GM23338 (cell line): ENCODE measurements around the gene TRPV5. TPM values are rescaled to one million over a fixed set of nuclear protein-coding genes. Genes with fewer than 3 reads are reported as not detected.
A peak's percentile ranks its signal among the peaks of the same experiment; 100 is the strongest.

Experiments used
- ATAC-seq: fragments of 200-7000 bp; cut with Tn5 transposase; 3 replicates; pipeline ENCODE4 v1.9.1; 2020
- DNase-seq: peaks from one replicate; pipeline ENCODE4 v3.0.0-alpha.2; 2015; ENCODE audit warnings: low spot score
- H2AFZ ChIP-seq: fragments of 200-600 bp; sonication (generic); 2 replicates; pipeline ENCODE4 v1.8.0; 2016; ENCODE audit warnings: antibody characterized with exemption, mild to moderate bottlenecking, moderate library complexity
- H3F3A ChIP-seq: fragments of 200-600 bp; sonication (generic); replicated peaks from 2 replicates; pipeline ENCODE4 v1.8.0; 2017; ENCODE audit warnings: antibody characterized with exemption, mixed run types, low read depth
- H3K27ac ChIP-seq: fragments of 200-600 bp; sonication (generic); 2 replicates; pipeline ENCODE4 v1.6.1; 2016; ENCODE audit warnings: low read depth
- H3K27me3 ChIP-seq: fragments of 200-600 bp; sonication (generic); 2 replicates; pipeline ENCODE4 v1.8.0; 2016; ENCODE audit warnings: mild to moderate bottlenecking, mixed run types, moderate library complexity; ENCODE audit not compliant: insufficient read depth
- H3K36me3 ChIP-seq: fragments of 200-600 bp; sonication (generic); 2 replicates; pipeline ENCODE4 v1.8.0; 2016; ENCODE audit warnings: mild to moderate bottlenecking; ENCODE audit not compliant: insufficient read depth
- H3K4me1 ChIP-seq: fragments of 200-600 bp; sonication (generic); 2 replicates; pipeline ENCODE4 v1.8.0; 2016; ENCODE audit warnings: mild to moderate bottlenecking, moderate library complexity; ENCODE audit not compliant: insufficient read depth
- H3K4me2 ChIP-seq: fragments of 200-600 bp; sonication (generic); 2 replicates; pipeline ENCODE4 v1.7.1; 2017; ENCODE audit warnings: mixed run types
- H3K4me3 ChIP-seq: fragments of 200-600 bp; sonication (generic); 2 replicates; pipeline ENCODE4 v1.6.1; 2016; ENCODE audit warnings: mixed run types
- H3K79me2 ChIP-seq: fragments of 200-600 bp; sonication (generic); replicated peaks from 2 replicates; pipeline ENCODE4 v1.8.0; 2017; ENCODE audit warnings: mild to moderate bottlenecking; ENCODE audit not compliant: insufficient read depth
- H3K9me2 ChIP-seq: fragments of 200-600 bp; sonication (generic); 2 replicates; pipeline ENCODE4 v1.8.0; 2017; ENCODE audit not compliant: insufficient read depth
- H4K20me1 ChIP-seq: fragments of 200-600 bp; sonication (generic); replicated peaks from 2 replicates; pipeline ENCODE4 v1.8.0; 2017; ENCODE audit warnings: mild to moderate bottlenecking; ENCODE audit not compliant: insufficient read depth
- H3K27ac Mint-ChIP-seq: 2 replicates; pipeline ENCODE4 v1.8.0; 2020; ENCODE audit warnings: inconsistent platforms, mild to moderate bottlenecking, moderate library complexity, mixed read lengths
- H3K27me3 Mint-ChIP-seq: 3 replicates; pipeline ENCODE4 v1.8.0; 2022; ENCODE audit warnings: low read depth, mild to moderate bottlenecking, moderate library complexity, mixed read lengths, inconsistent platforms; ENCODE audit not compliant: insufficient read depth, poor library complexity
- H3K36me3 Mint-ChIP-seq: 3 replicates; pipeline ENCODE4 v1.8.0; 2021; ENCODE audit warnings: low read depth, mild to moderate bottlenecking, inconsistent platforms, moderate library complexity, mixed read lengths
- H3K4me1 Mint-ChIP-seq: 3 replicates; pipeline ENCODE4 v1.8.0; 2020; ENCODE audit warnings: mild to moderate bottlenecking, inconsistent platforms, mixed read lengths
- H3K4me3 Mint-ChIP-seq: 3 replicates; pipeline ENCODE4 v1.8.0; 2021; ENCODE audit warnings: moderate library complexity, mild to moderate bottlenecking, inconsistent platforms, mixed read lengths
- H3K9me3 Mint-ChIP-seq: 3 replicates; pipeline ENCODE4 v1.8.0; 2020; ENCODE audit warnings: moderate library complexity, mild to moderate bottlenecking, inconsistent platforms, mixed read lengths
- CREB1 ChIP-seq: fragments of 250-450 bp; sonication (Bioruptor Pico); IDR thresholded peaks from 2 replicates; pipeline ENCODE4 v1.5.0; 2020; ENCODE audit warnings: low read depth, mild to moderate bottlenecking, moderate library complexity
- ETS1 ChIP-seq: IDR thresholded peaks from 2 replicates; pipeline ENCODE4 v1.6.1; 2016; ENCODE audit warnings: antibody characterized with exemption
- EZH2 ChIP-seq: fragments of 200-600 bp; sonication (generic); IDR thresholded peaks from one replicate; pipeline ENCODE4 v1.8.0; 2017; ENCODE audit warnings: antibody characterized with exemption, mild to moderate bottlenecking, low read depth; ENCODE audit not compliant: unreplicated experiment
- NANOG ChIP-seq: IDR thresholded peaks from 2 replicates; pipeline ENCODE4 v1.6.1; 2016; ENCODE audit warnings: antibody characterized with exemption, borderline replicate concordance
- ZNF331 ChIP-seq: fragments of 250-450 bp; sonication (Bioruptor Pico); IDR thresholded peaks from 2 replicates; pipeline ENCODE4 v1.5.0; 2020; ENCODE audit warnings: low read depth, mild to moderate bottlenecking, moderate library complexity
- polyA plus RNA-seq: library from polyadenylated mRNA; unstranded; fragments of >200 nt; fragmentation: Nextera tagmentation; extraction: Ambion mirVana; gene quantifications from 2 replicates; pipeline ENCODE4 v1.2.1, GENCODE V29; 2016
- total RNA-seq: library from RNA; depleted of rRNA; stranded (reverse); fragments of >200 nt; shearing (Covaris generic); gene quantifications from 2 replicates; pipeline ENCODE4 v1.2.3, GENCODE V29; 2014
- TF ChIP-seq, protein P1 (sequence below), 2 experiments: fragments of 200-600 bp in 1 of 2; sonication (generic) in 1 of 2; conservative IDR thresholded peaks; 2 replicates each; pipeline versions ENCODE4 v1.5.1 to v1.6.1; 2016 to 2017; ENCODE audit warnings: antibody characterized with exemption in 2 of 2, low read depth in 2 of 2, mild to moderate bottlenecking in 2 of 2, moderate library complexity in 1 of 2
- TF ChIP-seq, protein P2 (sequence below): fragments of 250-450 bp; sonication (Bioruptor Pico); IDR thresholded peaks from 2 replicates; pipeline ENCODE4 v1.5.0; 2020; ENCODE audit warnings: mild to moderate bottlenecking, moderate library complexity
- TF ChIP-seq, protein P3 (sequence below): IDR thresholded peaks from one replicate; pipeline ENCODE4 v1.6.1; 2018; ENCODE audit warnings: antibody characterized with exemption; ENCODE audit not compliant: unreplicated experiment

TRPV5 gene
- total and polyA plus RNA-seq, 2 experiments from 2014 or later = not detected

DNA sequence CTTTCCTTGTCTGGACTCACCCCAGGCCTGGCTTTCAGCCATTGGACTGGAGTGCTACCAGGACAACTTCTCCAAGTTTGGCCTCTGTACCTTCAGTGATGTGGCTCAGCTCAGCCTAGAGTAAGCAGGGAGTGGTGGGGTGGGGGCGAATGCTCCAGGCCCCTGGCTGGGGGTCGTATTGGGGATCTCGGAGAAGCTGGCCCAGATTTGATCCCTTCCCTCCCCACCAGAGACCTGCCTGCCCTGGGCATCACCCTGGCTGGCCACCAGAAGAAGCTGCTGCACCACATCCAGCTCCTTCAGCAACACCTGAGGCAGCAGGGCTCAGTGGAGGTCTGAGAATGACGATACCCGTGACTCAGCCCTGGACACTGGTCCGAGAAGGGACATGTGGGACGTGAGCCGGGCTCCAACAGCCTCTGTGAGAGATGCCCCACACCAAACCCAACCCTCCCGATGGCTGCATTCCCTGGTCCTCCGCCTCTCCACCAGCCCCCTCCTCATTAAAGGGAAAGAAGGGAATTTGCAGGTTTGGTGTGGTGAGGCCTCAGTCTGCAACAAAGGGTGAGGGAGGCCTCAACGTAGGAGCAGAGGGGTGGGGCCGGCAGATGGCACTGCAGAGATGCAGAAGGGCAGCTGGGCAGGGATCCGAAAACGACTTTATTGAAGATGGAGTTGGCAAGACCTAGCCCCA is 62.8 kb downstream of the TRPV5 start:
- Mint-ChIP-seq H3K4me3 (no peak overlapping the region), H3K27me3 (peaks cover 14% of the 10 kb centered on the region), H3K4me1 (peaks cover 7% of the 10 kb centered on the region; the same call in 2 of the 3 replicates), H3K36me3 (peaks cover 20% of the 10 kb centered on the region; the same call in 2 of the 3 replicates), H3K27ac (no peak overlapping the region), H3K9me3 (peaks cover 5% of the 10 kb centered on the region; the same call in 1 of the 3 replicates)
- Histone ChIP-seq H4K20me1 (no peaks in the 10 kb centered on the region), H3F3A (no peaks in the 10 kb centered on the region), H3K79me2 (no peaks in the 10 kb centered on the region), H3K4me2 (no peak overlapping the region), H3K27ac (no peak overlapping the region), H3K27me3 (no peaks in the 10 kb centered on the region), H3K9me2 (no peaks in the 10 kb centered on the region), H3K4me3 (no peak overlapping the region), H2AFZ (no peak overlapping the region), H3K4me1 (peaks cover 4% of the 10 kb centered on the region; the same call in 1 of the 2 replicates), H3K36me3 (no peaks in the 10 kb centered on the region)
- TF ChIP-seq, protein P1, sequence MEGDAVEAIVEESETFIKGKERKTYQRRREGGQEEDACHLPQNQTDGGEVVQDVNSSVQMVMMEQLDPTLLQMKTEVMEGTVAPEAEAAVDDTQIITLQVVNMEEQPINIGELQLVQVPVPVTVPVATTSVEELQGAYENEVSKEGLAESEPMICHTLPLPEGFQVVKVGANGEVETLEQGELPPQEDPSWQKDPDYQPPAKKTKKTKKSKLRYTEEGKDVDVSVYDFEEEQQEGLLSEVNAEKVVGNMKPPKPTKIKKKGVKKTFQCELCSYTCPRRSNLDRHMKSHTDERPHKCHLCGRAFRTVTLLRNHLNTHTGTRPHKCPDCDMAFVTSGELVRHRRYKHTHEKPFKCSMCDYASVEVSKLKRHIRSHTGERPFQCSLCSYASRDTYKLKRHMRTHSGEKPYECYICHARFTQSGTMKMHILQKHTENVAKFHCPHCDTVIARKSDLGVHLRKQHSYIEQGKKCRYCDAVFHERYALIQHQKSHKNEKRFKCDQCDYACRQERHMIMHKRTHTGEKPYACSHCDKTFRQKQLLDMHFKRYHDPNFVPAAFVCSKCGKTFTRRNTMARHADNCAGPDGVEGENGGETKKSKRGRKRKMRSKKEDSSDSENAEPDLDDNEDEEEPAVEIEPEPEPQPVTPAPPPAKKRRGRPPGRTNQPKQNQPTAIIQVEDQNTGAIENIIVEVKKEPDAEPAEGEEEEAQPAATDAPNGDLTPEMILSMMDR (conservative IDR thresholded peaks at IDR 0.05; ENCODE audit: low read depth in 2 of 2) = 0 out of 4 replicates have a peak, but pooled peaks of 1 of the 2 experiments have one; percentile 1
- TF ChIP-seq, protein P2, sequence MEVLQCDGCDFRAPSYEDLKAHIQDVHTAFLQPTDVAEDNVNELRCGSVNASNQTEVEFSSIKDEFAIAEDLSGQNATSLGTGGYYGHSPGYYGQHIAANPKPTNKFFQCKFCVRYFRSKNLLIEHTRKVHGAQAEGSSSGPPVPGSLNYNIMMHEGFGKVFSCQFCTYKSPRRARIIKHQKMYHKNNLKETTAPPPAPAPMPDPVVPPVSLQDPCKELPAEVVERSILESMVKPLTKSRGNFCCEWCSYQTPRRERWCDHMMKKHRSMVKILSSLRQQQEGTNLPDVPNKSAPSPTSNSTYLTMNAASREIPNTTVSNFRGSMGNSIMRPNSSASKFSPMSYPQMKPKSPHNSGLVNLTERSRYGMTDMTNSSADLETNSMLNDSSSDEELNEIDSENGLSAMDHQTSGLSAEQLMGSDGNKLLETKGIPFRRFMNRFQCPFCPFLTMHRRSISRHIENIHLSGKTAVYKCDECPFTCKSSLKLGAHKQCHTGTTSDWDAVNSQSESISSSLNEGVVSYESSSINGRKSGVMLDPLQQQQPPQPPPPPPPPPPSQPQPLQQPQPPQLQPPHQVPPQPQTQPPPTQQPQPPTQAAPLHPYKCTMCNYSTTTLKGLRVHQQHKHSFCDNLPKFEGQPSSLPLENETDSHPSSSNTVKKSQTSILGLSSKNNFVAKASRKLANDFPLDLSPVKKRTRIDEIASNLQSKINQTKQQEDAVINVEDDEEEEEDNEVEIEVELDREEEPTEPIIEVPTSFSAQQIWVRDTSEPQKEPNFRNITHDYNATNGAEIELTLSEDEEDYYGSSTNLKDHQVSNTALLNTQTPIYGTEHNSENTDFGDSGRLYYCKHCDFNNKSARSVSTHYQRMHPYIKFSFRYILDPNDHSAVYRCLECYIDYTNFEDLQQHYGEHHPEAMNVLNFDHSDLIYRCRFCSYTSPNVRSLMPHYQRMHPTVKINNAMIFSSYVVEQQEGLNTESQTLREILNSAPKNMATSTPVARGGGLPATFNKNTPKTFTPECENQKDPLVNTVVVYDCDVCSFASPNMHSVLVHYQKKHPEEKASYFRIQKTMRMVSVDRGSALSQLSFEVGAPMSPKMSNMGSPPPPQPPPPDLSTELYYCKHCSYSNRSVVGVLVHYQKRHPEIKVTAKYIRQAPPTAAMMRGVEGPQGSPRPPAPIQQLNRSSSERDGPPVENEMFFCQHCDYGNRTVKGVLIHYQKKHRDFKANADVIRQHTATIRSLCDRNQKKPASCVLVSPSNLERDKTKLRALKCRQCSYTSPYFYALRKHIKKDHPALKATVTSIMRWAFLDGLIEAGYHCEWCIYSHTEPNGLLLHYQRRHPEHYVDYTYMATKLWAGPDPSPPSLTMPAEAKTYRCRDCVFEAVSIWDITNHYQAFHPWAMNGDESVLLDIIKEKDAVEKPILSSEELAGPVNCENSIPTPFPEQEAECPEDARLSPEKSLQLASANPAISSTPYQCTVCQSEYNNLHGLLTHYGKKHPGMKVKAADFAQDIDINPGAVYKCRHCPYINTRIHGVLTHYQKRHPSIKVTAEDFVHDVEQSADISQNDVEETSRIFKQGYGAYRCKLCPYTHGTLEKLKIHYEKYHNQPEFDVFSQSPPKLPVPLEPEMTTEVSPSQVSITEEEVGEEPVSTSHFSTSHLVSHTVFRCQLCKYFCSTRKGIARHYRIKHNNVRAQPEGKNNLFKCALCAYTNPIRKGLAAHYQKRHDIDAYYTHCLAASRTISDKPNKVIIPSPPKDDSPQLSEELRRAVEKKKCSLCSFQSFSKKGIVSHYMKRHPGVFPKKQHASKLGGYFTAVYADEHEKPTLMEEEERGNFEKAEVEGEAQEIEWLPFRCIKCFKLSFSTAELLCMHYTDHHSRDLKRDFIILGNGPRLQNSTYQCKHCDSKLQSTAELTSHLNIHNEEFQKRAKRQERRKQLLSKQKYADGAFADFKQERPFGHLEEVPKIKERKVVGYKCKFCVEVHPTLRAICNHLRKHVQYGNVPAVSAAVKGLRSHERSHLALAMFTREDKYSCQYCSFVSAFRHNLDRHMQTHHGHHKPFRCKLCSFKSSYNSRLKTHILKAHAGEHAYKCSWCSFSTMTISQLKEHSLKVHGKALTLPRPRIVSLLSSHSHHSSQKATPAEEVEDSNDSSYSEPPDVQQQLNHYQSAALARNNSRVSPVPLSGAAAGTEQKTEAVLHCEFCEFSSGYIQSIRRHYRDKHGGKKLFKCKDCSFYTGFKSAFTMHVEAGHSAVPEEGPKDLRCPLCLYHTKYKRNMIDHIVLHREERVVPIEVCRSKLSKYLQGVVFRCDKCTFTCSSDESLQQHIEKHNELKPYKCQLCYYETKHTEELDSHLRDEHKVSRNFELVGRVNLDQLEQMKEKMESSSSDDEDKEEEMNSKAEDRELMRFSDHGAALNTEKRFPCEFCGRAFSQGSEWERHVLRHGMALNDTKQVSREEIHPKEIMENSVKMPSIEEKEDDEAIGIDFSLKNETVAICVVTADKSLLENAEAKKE = no peak
- TF ChIP-seq, protein P3, sequence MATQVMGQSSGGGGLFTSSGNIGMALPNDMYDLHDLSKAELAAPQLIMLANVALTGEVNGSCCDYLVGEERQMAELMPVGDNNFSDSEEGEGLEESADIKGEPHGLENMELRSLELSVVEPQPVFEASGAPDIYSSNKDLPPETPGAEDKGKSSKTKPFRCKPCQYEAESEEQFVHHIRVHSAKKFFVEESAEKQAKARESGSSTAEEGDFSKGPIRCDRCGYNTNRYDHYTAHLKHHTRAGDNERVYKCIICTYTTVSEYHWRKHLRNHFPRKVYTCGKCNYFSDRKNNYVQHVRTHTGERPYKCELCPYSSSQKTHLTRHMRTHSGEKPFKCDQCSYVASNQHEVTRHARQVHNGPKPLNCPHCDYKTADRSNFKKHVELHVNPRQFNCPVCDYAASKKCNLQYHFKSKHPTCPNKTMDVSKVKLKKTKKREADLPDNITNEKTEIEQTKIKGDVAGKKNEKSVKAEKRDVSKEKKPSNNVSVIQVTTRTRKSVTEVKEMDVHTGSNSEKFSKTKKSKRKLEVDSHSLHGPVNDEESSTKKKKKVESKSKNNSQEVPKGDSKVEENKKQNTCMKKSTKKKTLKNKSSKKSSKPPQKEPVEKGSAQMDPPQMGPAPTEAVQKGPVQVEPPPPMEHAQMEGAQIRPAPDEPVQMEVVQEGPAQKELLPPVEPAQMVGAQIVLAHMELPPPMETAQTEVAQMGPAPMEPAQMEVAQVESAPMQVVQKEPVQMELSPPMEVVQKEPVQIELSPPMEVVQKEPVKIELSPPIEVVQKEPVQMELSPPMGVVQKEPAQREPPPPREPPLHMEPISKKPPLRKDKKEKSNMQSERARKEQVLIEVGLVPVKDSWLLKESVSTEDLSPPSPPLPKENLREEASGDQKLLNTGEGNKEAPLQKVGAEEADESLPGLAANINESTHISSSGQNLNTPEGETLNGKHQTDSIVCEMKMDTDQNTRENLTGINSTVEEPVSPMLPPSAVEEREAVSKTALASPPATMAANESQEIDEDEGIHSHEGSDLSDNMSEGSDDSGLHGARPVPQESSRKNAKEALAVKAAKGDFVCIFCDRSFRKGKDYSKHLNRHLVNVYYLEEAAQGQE = no peak
- no peak for TF ChIP-seq NANOG
- TF ChIP-seq EZH2 = no peak
- TF ChIP-seq ZNF331 = no peak
- TF ChIP-seq CREB1 = no peak
- TF ChIP-seq ETS1 = no peak
- ATAC-seq (no peak), DNase-seq (no peak)
